Kidney glomerular epithelial cell (primary cell): ENCODE measurements around the gene EVA1C.

Experiments used
- DNase-seq: peaks from one replicate; lab custom pipeline; 2025; lab: John Stamatoyannopoulos, UW

EVA1C gene

GRCh38 chr21:32562426-32562825, 149.9 kb downstream of the EVA1C start:
- peak; percentile 50 for DNase-seq

DNA sequence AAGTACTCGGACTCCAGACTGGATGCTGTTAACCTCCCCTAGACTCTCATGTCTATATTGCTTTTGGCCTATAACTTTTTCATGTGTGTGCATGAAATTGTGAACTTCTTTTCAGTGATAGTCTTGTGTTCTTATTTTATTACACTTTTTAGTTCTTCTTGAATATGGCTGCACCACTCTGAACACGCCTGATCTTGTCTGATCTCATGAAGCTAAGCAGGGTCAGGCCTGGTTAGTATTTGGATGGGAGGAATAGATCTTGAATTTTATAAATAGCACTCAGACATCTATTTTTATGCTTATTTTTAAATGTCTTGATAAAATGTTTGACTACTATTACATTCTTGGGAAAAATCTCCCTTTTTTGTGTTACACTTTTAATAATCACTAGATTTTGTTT, 150.4 kb downstream of the EVA1C start:
- no peak for DNase-seq
